Kidney capillary endothelial cell (primary cell): ENCODE data around the gene KRT5.
"Not testable (repeated sequence)": the region's sequence is repeated elsewhere in the genome, so short reads cannot be mapped to it uniquely, and the experiment has no call there.

Source experiments
- DNase-seq: peaks from one replicate; pipeline ENCODE4 v3.0.0-alpha.2; 2018; ENCODE audit warnings: low spot score

The KRT5 gene

GRCh38 chr12:52494518-52494917 lies 25.7 kb downstream of the KRT5 start:
- no peak for DNase-seq

- DNase-seq = no peak
Observed at GRCh38 chr12:52494100-52494499, 26.1 kb downstream of the KRT5 start.

DNA sequence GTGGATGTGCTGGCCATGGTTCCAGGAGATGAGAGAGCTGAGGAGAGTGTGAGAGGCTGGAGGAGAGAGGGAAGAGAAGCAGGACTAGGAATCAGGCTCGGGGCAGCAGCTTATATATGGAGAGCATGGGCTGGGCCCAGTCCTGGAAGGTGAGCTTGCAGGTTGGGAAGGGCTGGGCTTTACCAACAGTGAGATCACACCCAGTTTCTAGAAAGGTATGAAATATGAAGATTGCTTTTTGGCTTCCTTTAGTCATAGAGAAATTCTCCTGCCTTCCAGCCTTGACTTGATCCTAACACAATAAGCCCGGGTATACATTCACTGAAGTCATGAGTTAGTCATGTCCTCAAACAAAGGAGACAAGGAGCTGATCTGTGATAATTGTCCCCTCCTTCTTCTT lies 27.0 kb downstream of the KRT5 start, which contains the start of gene KRT6A:
TSS of gene KRT6A (minus strand) at position 86 of the 400 bp plus-strand sequence. CDS start at position 17, 69 bp downstream.
- no peak for DNase-seq

DNA sequence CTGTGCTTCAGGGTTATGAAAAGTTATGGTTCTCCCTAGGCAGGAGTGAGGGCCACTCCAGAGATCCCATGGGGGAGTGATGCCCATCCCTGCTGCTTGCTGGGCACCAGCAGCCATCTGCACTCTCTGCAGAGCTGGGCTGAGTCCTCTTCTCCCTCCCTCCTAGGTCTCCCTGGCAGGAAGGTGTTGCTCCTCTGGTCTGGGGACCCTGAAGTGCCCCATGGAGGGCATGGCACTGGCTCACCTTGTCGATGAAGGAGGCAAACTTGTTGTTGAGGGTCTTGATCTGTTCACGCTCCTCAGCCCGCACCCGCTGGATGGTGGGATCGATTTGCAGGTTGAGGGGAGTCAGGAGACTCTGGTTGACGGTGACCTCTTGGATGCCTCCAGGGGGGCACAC lies 27.8 kb downstream of the KRT5 start:
- DNase-seq = not testable (repeated sequence)

GRCh38 chr12:52491495-52491894 lies 28.7 kb downstream of the KRT5 start:
- DNase-seq = not testable (repeated sequence)

- DNase-seq = no peak
Observed at GRCh38 chr12:52488736-52489135, 31.5 kb downstream of the KRT5 start.

DNA sequence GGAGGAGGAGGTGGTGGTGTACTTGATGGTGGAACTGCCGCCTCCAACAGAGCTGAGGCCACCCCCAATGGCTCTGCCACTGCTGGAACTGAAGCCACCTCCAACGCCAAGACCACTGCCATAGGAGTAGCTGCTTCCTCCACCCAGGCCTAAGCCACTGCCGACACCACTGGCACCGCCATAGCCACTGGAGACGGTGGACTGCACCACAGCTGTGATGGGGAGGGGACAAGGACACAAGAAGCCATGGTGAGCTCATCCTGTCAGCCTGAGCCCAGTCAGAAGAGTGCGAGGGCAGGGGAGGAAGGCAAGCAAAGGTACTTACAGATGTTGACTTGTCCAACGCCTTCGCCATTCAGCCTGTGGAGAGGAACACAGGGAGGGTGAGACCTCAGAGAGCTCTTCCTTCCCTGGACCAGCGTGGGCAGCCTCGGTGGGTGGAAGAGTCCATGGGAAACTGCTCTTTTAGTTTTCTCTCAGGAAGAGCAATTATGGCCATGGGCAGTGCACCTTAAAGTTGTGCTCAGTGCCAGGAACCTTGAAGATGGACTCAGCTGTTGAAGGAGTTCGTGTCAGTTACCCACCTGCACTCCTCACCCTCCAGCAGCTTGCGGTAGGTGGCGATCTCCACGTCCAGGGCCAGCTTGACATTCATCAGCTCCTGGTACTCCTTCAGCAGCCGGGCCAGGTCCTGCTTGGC lies 32.3 kb downstream of the KRT5 start:
- DNase-seq = not testable (repeated sequence)

DNA sequence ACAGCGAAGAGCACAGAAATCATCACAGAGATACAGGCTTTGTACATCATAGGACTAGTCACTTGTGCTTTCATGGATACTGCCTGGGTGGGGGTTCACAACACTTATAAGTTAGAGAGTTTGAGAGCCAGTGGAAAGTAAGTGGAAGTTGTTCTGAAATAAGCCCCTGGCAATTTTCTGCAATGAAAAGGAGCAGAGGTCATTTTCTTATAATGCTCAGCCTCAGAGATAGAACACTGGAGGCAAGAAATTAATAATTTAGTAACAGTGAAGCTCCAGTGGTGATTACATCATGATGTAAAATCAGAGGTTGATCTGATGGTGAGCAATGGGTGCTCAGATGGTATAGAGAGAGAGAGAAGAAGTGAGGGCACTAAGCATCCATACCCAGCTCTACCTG lies 33.0 kb downstream of the KRT5 start:
- no peak for DNase-seq

GRCh38 chr12:52486166-52487105 lies 33.8 kb downstream of the KRT5 start:
- DNase-seq = no peak

GRCh38 chr12:52480073-52480472 lies 40.1 kb downstream of the KRT5 start:
- DNase-seq = no peak

DNA sequence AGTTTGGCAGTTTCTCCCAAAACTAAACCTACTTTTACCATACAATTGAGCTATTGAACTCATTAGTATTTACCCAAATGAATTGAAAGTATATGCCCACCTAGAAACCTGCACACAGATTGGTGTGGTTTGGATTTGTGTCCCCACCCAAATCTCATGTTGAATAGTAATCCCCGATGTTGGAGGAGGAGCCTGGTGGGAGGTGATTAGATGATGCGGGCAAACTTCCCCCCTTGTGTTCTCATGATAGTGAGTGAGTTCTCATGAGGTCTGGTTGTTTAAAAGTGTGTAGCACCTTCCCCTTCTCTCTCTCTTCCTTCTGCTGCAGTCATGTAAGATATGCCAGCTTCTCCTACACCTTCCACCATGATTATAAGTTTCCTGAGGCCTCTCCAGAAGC lies 42.5 kb downstream of the KRT5 start:
- DNase-seq = no peak

DNA sequence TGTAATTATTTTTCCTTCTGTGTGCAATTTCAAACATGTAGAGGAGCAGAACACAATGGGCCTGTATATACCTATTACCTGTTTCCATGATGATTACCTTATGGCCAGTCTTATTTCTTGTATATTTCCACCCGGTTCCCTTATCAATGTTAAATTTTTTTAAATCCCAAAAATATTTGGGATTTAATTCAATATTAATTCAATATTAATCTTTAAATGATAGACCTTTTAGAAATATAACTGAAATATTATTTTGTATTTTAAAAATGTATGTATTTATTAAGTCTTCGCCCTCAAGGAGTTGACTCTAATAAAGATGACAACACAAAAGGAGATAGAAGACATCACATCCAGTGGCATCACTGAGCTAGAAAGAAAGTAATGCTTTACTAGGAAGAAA lies 46.0 kb downstream of the KRT5 start:
- no peak for DNase-seq

- no peak for DNase-seq
Observed at GRCh38 chr12:52473768-52474167, 46.4 kb downstream of the KRT5 start, which contains the start of gene KRT6C. KRT6C (minus strand) TSS chr12:52473805; CDS start chr12:52473737, 68 bp downstream.

GRCh38 chr12:52469853-52470252 lies 50.3 kb downstream of the KRT5 start:
- DNase-seq = no peak

DNA sequence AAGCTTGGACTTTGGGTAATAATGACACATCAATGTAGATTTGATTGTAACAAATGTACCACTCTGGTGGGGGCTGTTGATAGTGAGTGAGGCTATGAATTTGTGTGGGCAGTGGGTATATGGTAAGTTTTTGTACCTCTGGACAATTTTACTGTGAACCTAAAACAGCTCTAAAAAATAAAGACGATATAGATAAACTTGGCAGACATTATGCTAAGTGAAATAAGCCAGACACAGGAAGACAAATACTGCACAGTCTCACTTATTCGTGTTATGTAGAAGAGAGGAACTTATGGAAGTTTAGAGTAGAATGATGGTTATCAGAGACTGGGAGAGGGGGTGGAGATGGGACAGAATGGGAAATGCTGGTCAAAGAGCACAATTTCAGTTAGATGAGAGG lies 55.3 kb downstream of the KRT5 start:
- no peak for DNase-seq
